GM19193 (cell line): ENCODE results near the gene P2RX6.

ENCODE experiments used
- POLR2A ChIP-seq: IDR thresholded peaks from 4 replicates; pipeline ENCODE4 v1.6.1; 2011; ENCODE audit not compliant: insufficient read depth, insufficient read length; ENCODE audit errors: extremely low read depth

P2RX6 gene

DNA sequence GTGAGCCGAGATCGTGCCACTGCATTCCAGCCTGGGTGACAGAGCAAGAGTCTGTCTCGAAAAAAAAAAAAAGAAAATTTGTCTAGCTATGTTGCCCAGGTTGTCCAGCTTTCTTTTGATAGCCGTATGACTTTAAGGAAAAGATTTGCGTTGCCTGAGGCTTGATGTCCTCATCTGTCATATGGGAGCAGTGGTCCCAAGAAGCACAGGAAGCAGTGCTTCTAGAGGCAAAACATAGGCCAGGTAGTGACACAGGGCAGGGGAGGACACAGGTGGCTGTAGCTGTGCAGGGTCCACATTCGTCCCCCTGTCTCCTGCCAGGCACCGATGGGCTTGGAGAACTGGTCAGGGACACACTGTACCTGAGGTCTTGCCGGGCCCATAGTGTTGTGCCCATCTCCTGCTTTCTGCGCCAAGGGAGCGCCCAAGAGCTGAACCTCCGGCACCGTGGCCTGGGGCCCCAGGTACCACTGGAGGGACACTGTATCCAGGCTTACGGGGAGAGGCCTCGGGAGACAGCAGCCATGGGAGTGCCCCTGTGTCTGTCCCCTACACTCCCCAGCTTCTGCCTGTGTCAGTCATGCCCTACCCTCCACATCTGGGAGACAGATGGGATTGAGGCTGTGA lies 32.2 kb downstream of the P2RX6 start:
- no peak for TF ChIP-seq POLR2A

GRCh38 chr22:21047730-21048129 lies 32.8 kb downstream of the P2RX6 start:
- no peak for TF ChIP-seq POLR2A

DNA sequence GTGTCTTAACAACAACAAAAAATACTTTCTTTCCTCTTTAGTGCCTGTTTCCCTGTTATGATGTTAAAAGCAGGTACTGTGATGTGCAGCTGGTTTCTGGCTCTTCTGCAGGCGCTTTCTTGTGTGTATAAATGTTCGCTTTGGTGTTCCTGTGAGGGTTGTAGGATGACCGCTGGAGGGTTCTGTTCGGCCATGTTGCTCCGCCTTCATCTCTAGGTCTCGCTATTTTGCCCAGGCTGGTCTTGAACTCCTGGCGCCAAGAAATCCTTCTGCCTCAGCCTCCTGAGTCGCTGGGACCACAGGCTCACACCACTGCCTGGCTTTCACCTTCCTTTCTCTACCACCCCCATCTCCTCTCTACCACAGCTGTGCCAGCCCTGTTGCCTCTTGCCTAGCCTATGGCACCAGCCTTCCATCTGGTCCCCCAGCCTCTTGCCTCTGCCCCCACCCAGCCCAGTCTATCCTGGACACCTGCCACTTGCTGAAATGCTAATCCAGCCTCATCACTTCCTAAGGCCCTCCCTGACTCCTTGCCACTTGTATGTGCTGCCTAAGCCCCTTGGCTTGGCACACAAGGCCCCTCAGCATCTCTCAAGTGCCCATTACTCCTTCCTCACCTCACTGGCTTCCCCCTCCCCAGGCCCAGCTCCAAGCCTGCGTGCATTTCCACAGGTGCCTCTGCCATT lies 36.3 kb downstream of the P2RX6 start:
- TF ChIP-seq POLR2A = no peak

GRCh38 chr22:21051831-21052400 lies 37.0 kb downstream of the P2RX6 start:
- no peak for TF ChIP-seq POLR2A

GRCh38 chr22:21052715-21053459 lies 37.9 kb downstream of the P2RX6 start:
- TF ChIP-seq POLR2A = no peak

DNA sequence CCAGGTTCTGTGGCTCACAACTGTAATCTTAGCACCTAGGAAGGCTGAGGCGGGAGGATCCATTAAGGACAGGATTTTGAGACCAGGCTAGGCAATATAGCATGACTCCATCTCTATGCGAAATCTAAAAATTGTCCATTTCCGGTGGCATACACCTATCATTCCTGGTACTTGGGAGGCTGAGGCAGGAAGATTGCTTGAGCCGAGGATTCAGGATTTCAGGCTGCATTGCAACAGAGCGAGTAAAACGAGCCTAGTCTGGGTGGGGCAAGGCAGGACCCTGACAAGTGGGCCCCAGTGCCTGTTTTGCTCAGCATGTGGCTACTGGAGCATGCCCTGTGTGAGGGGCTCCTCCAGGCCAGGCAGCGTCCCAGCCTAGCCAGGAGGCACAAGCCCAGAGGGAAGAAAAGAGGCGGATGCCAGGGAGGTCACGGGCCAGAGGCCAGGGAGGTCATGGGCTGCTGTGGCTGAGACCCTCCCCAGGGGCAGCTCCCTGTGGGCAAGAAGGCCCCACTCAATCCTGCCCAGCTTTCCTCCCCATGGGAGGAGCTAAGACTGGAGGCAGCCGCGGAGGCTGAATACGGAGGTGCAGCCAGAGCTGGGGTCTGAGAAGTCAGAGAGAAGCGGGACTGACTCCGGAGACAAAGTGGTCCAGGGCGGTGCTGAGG lies 39.2 kb downstream of the P2RX6 start:
- TF ChIP-seq POLR2A = no peak

GRCh38 chr22:21054714-21055563 lies 40.0 kb downstream of the P2RX6 start:
- no peak for TF ChIP-seq POLR2A

DNA sequence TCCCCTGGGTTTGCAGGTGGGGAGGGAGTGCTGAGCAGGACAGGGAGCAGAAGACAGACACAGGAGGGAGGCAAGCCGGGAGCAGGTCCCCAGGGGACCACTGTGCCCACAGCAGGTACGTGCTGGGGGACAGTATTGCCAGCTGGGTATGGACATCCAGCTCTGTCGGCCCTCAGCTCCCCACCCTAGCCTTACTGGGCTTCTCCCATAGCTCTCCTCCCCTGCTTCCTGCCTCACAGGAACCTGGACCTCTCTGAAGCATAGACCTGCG lies 40.5 kb downstream of the P2RX6 start:
- TF ChIP-seq POLR2A = no peak

DNA sequence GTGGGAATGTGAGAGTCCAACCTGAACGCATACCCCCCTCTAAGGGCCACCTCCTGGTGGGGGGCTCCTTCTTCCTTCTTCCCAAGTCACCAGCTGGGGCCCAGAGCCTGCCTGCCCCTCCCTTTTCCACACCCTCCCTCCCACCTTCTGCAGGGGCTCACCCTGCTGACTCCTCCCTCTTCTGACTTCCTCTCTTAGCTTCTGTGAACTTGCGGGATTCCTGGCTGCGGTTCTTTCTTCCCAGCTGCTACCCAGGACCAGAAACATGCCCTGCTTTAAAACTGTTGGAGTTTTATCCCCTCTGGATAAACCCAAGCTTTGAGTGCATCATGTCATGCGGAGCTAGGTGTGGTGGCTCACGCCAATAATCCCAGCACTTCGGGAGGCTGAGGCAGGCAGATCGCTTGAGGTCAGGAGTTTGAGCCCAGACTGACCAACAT lies 40.9 kb downstream of the P2RX6 start:
- no peak for TF ChIP-seq POLR2A

DNA sequence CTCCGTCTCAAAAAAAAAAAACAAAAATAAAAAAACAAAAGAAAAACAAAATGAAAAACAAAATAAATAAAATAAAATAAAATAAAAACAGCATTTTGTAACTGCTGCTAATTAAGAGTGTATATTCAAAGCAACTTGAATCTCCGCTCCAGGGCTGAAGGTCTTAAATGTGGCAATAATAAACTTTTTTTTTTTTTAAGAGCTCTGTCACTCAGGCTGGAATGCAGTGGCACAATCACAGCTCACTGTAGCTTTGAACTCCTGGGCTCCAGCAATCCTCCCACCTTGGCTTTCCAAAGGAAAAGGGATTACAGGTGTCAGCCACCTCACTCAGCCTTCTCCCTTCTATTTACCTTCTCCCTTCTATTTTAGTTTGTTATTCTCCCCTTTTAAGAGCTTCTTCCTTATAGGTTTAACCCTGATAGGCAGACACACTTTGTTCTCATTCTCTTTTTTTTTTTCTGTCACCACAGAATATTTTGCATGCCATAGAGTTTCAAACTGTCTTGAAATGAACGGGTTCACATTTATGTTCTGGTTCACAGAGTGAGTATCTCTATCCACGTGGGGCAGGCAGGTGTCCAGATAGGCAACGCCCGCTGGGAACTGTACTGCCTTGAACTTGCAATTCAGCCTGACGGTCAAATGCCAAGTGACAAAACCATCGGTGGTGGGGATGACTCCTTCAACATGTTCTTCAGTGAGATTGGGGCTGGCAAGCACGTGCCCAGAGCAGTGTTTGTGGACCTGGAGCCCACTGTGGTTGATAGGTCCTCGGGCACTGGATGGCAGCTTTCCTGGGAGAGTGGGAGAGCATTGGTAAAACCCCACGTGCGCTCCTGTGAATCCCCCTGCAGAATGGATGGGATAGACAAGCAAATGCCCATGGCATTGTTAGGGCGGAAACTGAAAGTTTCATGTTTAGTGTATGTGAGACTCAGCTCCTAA lies 50.2 kb downstream of the P2RX6 start:
- TF ChIP-seq POLR2A = no peak

- no peak for TF ChIP-seq POLR2A
Measured at GRCh38 chr22:21067075-21067900, 52.3 kb downstream of the P2RX6 start.

GRCh38 chr22:21067901-21068680 lies 53.1 kb downstream of the P2RX6 start:
- no peak for TF ChIP-seq POLR2A
